ENCODE data around the gene TTC7B.

Gene TTC7B

DNA sequence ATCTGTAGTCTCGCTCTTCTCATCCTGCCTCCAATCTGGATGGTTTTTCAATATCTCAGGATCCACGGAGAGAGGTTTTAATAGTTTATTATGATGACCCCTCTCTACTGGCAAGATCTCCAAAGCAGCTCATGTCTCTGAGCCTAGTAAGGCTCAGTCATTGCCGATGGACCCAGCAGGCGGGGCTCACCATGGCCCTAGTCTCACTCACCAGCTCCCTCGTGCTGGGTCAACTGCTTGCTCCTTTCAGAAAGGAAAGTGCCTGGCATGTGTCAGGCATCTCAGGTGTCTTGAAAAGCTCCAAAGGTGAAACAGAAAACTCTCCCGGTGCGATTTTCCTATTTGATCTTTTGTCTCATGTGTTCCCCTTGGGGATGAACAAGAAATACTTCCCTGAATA lies 240.4 kb downstream of the TTC7B start:
- DNase-seq (ENCODE audit: insufficient read length, low spot score) (no peak), FAIRE-seq (no peak)
- TF ChIP-seq POLR2A (IDR thresholded peaks at IDR 0.05; ENCODE audit: low read depth, low read length), result no peak

DNA sequence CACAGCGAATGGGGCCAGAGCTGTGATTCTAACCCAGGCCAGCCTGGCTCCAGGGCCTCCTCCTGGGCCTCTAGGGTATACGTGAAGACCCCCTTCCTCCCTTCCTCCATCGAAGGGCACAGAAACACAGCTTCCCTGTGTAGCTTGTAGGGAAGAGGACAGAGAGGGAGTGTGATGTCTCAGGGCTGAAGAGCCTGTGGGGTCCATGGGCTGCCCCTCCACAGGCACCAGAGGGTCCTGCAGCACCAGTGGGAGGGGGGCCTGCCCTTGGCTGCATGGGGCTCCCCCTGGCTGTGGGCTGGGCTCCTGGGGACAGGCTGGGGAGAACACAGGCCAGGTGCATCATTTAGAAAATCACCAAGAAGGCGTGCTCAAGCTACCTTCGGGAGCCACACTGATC lies 240.9 kb downstream of the TTC7B start:
- FAIRE-seq (no peak), DNase-seq (ENCODE audit: insufficient read length, low spot score) (no peak)
- TF ChIP-seq POLR2A (IDR thresholded peaks at IDR 0.05; ENCODE audit: low read depth, low read length), result no peak

DNA sequence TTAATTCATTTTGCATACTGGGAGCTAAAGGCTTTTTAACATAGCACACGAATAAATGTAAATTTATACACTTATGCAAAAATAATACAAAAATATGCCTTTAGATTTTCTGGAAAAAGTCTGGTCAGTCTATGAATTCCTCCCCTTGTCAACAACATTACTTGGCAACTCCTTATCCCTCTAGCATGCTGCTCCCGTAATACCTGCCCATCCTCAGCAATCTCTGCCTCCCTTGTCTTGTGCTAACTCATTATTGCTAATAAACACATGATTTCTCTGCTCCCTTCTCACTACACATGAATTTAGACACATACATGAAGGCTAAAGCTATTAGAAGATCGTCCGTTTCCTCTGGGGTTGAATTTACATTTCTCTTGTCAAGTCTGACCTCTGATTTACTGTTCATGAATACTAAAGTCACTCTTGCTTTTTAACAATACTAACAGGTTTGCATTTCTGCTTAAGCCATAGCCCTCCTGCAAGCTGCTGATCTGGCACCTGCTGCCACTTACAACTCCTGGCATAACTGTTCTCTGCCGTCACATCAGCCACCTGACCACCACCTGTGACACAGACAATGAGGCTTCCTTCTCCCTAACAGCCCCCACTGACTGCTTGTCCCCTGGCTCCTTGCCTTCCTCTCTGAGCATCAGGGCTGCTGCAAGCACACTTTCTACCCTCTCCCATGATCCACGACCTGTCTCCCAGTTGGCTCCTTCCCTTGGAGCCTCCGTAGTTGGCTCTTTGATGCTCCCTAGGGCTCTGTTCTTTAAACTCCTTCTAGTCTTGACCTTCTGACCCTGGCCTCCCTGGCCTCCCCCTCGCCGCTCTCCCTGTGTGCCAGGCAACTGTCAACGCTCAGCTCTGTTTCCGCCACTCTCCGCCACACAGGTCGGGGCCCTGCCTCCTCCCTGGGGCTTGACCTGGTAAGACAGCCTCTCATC lies 241.8 kb downstream of the TTC7B start:
- TF ChIP-seq POLR2A (IDR thresholded peaks at IDR 0.05; ENCODE audit: low read depth, low read length), result no peak
- DNase-seq (ENCODE audit: insufficient read length, low spot score) (no peak), FAIRE-seq (no peak)

DNA sequence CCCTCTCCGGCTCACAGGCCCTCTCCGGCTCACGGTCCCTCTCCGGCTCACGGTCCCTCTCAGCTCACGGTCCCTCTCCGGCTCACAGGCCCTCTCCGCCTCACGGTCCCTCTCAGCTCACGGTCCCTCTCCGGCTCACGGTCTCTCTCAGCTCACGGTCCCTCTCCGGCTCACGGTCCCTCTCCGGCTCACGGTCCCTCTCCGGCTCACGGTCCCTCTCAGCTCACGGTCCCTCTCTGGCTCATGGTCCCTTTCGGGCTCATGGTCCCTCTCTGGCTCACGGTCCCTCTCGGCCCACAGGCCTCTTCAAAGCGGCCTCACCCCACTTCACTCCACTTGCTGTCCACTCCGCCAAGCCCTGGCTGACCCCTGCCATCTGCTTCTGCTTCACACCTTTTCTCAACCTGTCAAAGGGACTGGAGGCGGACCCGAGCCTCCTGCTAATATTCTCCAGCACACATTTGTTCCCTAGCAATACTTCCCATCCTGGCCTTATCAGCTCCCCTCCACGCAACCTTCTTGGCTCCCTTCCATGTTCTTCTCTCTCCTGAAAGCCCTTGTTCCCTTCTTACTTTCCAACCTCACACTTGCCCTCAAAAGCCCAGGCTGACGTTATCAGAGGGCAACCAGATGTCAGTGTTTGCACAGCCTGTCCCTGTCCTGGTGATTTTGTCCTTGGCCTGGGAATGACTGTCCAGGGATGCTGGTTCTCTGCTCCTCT lies 242.7 kb downstream of the TTC7B start:
- no peak for DNase-seq (ENCODE audit: insufficient read length, low spot score)
- FAIRE-seq, result no peak
- no peak for TF ChIP-seq POLR2A (IDR thresholded peaks at IDR 0.05; ENCODE audit: low read depth, low read length)

DNA sequence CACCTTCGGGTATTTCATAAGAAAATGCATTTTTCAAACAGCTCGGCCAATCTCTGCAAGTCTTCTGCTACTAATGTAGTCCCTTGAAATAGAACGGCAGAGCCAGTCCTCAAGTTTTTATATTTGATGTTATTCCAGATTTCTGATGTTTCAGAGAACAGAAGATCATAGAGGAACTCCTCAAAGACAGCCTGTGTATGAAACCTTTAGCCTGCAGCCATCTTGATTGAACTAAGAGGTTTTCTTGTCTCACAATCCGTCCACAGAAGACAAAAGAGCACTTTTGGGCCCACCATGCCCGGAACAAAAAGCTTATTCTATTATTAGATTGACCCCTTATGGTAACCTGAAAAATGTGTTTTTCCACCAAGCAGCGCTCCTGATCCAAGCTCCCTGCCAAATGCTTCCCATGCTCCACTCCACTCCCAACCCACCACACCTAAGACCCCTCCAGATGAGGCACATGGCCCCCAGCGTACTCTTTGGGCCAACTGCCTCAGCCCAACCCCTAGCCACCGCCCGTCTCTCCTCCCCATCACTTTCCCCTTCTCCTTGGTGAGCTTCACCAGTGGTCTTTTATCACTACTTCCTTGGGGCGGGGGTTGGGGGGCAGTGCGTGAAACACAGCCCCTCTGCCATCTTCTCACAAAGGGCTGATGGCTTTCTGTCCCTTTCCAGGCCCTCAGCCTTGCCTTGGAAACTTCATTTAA lies 243.6 kb downstream of the TTC7B start:
- TF ChIP-seq POLR2A (IDR thresholded peaks at IDR 0.05; ENCODE audit: low read depth, low read length), result no peak
- no peak for DNase-seq (ENCODE audit: insufficient read length, low spot score)
- no peak for FAIRE-seq

DNA sequence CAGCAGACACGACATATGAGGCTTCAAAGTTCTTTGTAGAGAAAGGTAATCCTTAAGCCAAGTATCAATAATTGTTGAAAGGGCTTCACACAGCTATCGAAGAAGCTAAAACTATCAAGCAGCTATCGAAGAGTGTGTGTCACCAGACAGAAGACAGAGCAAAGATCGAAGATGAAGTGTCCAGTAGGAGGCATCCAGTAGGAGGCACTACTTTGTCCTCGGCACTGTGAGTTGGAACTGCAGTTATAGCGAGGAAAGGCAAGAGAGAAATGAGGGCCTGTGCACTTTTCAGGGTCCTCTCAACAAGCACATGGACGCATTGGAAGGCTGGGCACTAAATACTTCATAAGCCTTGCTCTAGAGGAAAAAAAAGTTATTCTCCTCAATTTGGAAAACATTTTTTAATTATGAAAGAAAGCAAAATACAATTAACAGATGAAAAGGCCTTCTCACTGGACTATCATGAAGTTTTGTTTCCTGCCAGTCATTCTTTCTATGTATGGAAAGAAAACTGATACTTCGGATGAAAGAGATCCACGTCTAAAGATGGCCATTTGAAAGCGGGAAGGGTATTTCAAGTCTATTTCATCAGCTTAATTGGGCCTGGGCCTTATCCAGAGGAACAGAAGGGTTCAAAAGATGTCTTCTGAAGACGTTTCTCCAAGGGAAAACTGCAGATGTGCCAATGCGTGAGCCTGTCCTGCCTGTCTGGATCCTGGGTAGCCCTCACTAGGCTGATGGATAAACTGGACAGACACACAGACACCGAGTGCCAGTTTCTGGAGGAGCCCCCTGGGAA lies 244.9 kb downstream of the TTC7B start:
- FAIRE-seq (no peak), DNase-seq (ENCODE audit: insufficient read length, low spot score) (no peak)

DNA sequence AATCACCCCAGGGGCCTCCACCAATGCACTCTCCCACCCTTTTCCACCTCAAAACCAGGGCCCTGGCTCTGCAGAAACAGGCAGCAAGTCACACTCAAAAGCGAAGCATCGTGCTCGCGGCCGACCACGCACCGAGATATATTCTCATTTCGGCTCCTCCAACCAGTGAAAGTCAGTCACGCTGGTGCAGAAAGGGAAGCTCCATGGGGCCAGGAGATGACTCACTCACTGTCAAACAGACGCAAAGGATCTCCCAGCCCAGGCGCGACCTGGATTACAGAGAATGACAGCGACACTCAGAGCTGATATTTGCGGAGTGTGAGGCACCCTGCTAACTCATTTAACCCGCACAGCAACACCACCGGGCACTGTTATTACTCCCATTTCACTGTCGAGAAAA lies 245.8 kb downstream of the TTC7B start:
- DNase-seq (ENCODE audit: insufficient read length, low spot score) (no peak), FAIRE-seq (no peak)
- TF ChIP-seq POLR2A (IDR thresholded peaks at IDR 0.05; ENCODE audit: low read depth, low read length), result no peak

More for the DNA sequence above, 244.9 kb downstream of the TTC7B start:
- TF ChIP-seq POLR2A (IDR thresholded peaks at IDR 0.05; ENCODE audit: low read depth, low read length), result no peak

DNA sequence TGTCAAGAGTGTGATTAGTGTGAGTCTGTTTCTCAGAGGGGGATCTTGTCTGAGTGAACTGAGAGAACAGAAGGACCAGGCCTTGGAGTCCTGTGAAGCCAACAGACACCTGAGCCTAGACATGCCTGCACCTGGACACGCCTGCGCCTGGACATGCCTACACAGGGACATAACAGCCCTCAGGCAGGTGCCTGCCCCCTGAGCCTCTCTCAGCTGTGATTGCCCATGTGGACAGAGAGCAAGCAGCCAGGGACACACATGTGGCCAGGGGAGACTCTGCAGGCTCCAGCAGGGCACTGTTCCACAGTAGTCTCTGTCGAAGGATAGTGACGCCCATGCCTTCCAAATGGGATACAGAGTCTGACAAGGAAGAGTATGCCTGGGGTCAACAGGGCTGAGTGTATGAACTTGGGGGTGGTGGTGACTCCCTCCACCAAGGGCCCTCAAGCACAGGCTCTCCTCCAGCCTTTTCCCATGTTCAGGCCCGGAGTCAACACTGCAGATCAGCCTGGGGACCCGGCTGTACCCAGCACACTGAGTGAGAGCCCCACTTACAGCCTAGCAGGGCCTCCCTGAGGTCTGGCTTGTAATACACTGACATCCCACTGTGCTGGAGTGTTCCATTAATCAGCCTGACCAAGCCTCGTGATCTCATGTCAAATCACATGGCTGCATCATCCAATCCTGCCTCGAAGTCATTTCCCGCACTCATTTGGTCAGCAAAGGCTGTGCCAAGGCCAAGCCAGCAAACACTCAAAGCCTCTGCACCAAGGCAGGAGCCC lies 246.4 kb downstream of the TTC7B start:
- FAIRE-seq (no peak), DNase-seq (ENCODE audit: insufficient read length, low spot score) (no peak)
- TF ChIP-seq POLR2A (IDR thresholded peaks at IDR 0.05; ENCODE audit: low read depth, low read length), result no peak

DNA sequence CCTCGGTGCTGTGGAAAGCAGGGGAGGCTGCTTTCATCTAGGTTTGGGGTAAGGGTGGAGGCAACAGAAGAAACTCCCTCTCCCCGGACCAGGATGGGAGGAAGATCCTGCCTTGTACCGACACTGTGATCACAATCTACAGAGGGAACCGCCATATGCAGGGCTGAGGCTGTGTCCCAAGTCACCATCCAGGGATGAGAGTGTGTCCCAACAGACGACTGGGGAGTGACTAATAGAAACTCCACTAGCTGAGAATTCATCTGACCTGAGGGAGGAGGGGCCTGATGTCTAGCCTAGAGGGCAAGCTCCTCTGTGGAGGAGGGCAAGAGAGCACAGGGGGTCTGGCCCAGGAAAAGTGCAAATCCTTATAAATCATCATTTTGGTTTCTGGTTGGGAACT lies 247.0 kb downstream of the TTC7B start:
- TF ChIP-seq POLR2A (IDR thresholded peaks at IDR 0.05; ENCODE audit: low read depth, low read length), result no peak
- DNase-seq (ENCODE audit: insufficient read length, low spot score) (peak; percentile 54), FAIRE-seq (no peak)

DNA sequence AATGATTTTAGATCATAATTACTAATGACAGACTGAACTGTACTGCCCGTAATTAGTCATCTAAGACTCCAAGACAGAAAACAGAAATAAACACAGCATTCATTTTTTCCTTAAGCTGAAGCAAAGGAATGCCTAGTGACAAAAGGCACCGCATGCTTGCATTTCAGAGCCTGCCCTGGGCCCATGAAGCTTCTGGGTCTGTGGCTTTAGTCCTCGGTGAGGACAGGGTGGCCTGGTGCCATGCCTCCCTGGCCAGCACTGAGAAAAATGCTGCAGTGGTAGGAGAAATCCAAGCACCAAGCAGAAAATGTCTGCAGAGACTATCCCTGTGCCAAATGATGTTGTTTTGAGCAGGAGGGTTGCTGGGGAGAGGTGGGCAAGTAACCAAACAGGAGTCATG lies 247.8 kb downstream of the TTC7B start:
- TF ChIP-seq POLR2A (IDR thresholded peaks at IDR 0.05; ENCODE audit: low read depth, low read length), result no peak
- FAIRE-seq, result no peak

DNA sequence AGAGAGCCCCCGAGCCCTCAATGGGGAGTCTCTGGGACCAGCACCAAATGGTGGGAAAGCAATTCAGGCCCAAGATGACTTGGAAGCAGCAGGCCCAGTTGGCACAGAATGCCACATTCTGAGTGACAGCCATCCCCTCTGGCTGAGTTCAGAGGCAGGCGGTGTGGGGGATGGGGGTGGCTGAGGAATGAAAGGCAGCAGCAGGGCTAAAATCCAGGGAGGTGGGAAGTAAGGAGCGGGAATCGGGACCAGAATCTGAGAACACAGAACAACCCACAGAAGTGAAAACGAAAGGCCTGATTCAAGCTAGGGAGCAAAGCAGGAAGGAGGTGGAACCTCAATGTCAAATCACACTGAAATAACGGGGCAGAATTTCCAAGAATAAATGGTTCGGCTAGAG lies 248.2 kb downstream of the TTC7B start:
- FAIRE-seq (no peak), DNase-seq (ENCODE audit: insufficient read length, low spot score) (no peak)
- no peak for TF ChIP-seq POLR2A (IDR thresholded peaks at IDR 0.05; ENCODE audit: low read depth, low read length)

More for the DNA sequence above, 247.8 kb downstream of the TTC7B start:
- DNase-seq (ENCODE audit: insufficient read length, low spot score), result no peak

DNA sequence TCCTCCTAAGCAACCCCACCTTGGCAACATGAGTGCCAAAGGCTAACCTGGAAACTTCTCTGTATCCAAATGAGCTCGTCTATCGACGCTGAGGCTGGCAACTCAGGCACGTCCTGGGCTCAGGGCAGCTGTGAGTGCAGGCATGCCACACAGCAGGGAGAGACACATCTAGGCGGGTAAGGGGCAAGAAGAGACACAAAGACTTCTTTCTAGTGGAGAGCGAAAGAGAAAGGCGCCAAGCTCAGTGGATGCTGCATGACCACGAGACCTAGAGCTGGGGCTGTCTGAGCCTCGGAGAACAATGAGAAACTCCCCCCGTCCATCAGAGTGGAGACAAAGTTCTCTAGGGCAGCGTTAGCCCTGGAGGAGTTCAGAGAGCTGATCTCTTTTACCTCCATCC lies 249.0 kb downstream of the TTC7B start:
- TF ChIP-seq POLR2A (IDR thresholded peaks at IDR 0.05; ENCODE audit: low read depth, low read length), result no peak
- FAIRE-seq, result no peak
- DNase-seq (ENCODE audit: insufficient read length, low spot score), result no peak

DNA sequence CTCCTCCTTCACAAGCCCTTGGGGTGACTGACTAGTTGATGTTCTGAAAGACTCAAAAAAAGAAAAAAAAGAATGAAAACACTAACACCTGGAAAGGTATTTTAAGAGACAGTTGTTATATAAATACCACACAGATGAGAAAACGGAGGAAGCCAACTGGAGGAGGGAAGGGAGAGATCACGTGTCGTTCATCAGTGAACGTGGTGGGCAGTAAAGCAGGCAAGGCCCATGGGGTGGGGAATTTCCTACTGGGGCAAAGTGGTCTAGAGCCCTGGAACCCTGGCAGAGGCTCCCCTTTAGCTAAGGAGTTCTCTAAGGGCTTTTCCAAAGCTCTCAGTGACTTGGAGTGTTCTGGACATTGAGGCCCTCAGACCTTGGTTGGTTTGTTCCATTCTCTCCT lies 249.7 kb downstream of the TTC7B start:
- TF ChIP-seq POLR2A (IDR thresholded peaks at IDR 0.05; ENCODE audit: low read depth, low read length), result no peak
- DNase-seq (ENCODE audit: insufficient read length, low spot score) (no peak), FAIRE-seq (no peak)

Measured in H54 (cell line).